ENCODE results near the gene KRT86.

Gene KRT86

DNA sequence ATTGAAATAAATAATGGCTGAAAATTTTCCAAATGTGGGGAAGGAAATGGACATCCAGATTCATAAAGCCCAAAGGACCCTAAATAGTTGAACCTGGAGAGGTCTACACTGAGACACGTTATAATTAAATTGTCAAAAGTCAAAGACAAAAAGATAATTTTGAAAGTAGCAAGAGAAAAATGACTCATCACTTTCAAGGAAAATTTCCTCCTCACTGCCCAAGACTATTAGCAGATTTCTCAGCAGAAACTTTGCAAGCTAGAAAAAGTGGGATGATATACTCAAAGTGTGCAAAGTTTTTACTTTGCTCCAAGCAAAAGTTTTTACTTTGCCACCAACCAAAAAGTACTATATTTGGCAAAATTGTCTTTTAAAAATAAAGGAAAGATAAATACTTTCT, 62.6 kb downstream of the KRT86 start:
- no peaks in the 10 kb centered on the region for H3K9me3 ChIP-seq (ENCODE audit: insufficient read depth, low read length)
- H3K9me2 ChIP-seq (replicated peaks; ENCODE audit: insufficient read depth, low read length): no peaks in the 10 kb centered on the region
- H3K27ac ChIP-seq (ENCODE audit: low read depth, low read length): no peak overlapping the region
- no peaks in the 10 kb centered on the region for H3K79me2 ChIP-seq (ENCODE audit: insufficient read depth, low read length)
- TF ChIP-seq, protein P1, sequence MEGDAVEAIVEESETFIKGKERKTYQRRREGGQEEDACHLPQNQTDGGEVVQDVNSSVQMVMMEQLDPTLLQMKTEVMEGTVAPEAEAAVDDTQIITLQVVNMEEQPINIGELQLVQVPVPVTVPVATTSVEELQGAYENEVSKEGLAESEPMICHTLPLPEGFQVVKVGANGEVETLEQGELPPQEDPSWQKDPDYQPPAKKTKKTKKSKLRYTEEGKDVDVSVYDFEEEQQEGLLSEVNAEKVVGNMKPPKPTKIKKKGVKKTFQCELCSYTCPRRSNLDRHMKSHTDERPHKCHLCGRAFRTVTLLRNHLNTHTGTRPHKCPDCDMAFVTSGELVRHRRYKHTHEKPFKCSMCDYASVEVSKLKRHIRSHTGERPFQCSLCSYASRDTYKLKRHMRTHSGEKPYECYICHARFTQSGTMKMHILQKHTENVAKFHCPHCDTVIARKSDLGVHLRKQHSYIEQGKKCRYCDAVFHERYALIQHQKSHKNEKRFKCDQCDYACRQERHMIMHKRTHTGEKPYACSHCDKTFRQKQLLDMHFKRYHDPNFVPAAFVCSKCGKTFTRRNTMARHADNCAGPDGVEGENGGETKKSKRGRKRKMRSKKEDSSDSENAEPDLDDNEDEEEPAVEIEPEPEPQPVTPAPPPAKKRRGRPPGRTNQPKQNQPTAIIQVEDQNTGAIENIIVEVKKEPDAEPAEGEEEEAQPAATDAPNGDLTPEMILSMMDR (IDR thresholded peaks at IDR 0.05; ENCODE audit: insufficient read depth, low read length, poor library complexity, severe bottlenecking): no peak
- no peak for TF ChIP-seq EZH2phosphoT487 (conservative IDR thresholded peaks at IDR 0.05; ENCODE audit: low read length)
- no peaks in the 10 kb centered on the region for H3F3A ChIP-seq (ENCODE audit: insufficient read depth)
- no peaks in the 10 kb centered on the region for H4K20me1 ChIP-seq (ENCODE audit: low read depth, low read length)
- H3K4me3 ChIP-seq (ENCODE audit: insufficient read depth, low read length, poor library complexity, severe bottlenecking): no peak overlapping the region
- no peak overlapping the region for H3K9ac ChIP-seq (ENCODE audit: low read length)
- no peak overlapping the region for H3K4me2 ChIP-seq (ENCODE audit: low read depth, low read length, poor library complexity, severe bottlenecking)
- H2AFZ ChIP-seq (ENCODE audit: low read depth, low read length, severe bottlenecking): no peak overlapping the region
- no peaks in the 10 kb centered on the region for H3K36me3 ChIP-seq (ENCODE audit: low read length)
- no peaks in the 10 kb centered on the region for H3K27me3 ChIP-seq (ENCODE audit: low read length)

DNA sequence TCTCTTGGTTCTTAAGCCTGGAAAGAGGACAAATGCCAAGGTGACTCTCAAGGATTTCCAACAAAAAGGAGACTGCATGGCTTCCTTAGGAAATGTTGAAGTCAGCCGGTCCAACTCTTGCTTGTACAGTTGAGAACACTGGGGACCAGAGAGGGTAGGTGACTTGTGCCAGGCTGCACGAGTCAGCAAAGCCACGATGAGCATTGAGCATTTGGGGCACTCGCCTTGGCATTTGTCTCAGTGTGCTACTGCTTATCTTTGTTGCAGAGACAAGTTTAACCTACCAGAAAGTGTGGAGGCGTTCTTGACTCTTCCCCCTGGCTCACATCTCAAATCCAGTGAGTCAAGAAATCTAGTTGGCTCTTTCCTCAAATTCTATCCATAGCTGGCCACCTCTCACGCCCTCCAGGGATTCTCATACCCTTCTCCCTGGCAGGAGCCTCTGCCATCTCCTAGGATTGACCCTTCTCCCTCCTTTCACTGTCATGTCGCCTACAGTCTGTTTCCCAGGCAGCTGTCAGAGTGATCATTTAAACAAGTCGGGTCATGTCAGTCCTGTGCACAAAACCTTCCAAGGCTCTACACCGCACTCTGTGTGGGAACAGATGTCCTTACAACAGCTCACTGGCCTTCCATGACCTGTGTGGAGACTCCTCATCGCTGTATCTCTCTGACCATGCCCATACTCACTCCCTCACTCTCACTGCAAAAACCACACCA, 64.0 kb downstream of the KRT86 start:
- no peaks in the 10 kb centered on the region for H3K9me2 ChIP-seq (replicated peaks; ENCODE audit: insufficient read depth, low read length)
- H3K27ac ChIP-seq (ENCODE audit: low read depth, low read length): no peak overlapping the region
- no peak overlapping the region for H2AFZ ChIP-seq (ENCODE audit: low read depth, low read length, severe bottlenecking)
- no peak overlapping the region for H3K4me3 ChIP-seq (ENCODE audit: insufficient read depth, low read length, poor library complexity, severe bottlenecking)
- TF ChIP-seq, protein P1 (IDR thresholded peaks at IDR 0.05; ENCODE audit: insufficient read depth, low read length, poor library complexity, severe bottlenecking): no peak
- TF ChIP-seq EZH2phosphoT487 (conservative IDR thresholded peaks at IDR 0.05; ENCODE audit: low read length): no peak
- no peak overlapping the region for H3K4me2 ChIP-seq (ENCODE audit: low read depth, low read length, poor library complexity, severe bottlenecking)
- no peaks in the 10 kb centered on the region for H3K27me3 ChIP-seq (ENCODE audit: low read length)
- no peaks in the 10 kb centered on the region for H3F3A ChIP-seq (ENCODE audit: insufficient read depth)
- H3K9ac ChIP-seq (ENCODE audit: low read length): no peak overlapping the region
- no peaks in the 10 kb centered on the region for H3K79me2 ChIP-seq (ENCODE audit: insufficient read depth, low read length)
- no peaks in the 10 kb centered on the region for H3K9me3 ChIP-seq (ENCODE audit: insufficient read depth, low read length)
- no peaks in the 10 kb centered on the region for H4K20me1 ChIP-seq (ENCODE audit: low read depth, low read length)
- H3K36me3 ChIP-seq (ENCODE audit: low read length): no peaks in the 10 kb centered on the region

DNA sequence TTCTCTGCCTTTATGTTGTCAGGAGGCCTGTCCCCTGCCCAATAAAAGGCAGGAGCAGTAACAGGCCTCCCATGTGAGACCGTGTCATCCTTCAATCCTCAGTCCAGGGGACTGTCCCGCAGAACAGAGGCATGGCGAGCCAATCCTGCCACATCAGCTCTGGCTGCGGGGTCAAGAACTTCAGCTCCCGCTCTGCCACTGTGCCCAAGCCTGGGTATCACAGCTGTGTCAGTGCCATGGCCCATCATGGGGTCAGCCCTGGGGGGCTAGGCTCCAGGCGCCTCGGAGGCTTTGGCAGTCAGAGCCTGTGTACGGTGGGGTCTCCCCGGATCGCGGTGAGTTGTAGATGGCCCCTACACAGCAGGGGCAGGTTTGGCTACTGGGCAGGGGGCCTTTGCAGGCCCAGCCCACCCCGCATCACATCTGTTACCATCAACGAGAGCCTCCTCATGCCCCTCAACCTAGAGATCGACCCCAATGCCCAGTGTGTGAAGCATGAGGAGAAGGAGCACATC, 66.7 kb downstream of the KRT86 start:
- no peaks in the 10 kb centered on the region for H3K79me2 ChIP-seq (ENCODE audit: insufficient read depth, low read length)
- no peaks in the 10 kb centered on the region for H3K36me3 ChIP-seq (ENCODE audit: low read length)
- TF ChIP-seq, protein P1 (IDR thresholded peaks at IDR 0.05; ENCODE audit: insufficient read depth, low read length, poor library complexity, severe bottlenecking): no peak
- TF ChIP-seq EZH2phosphoT487 (conservative IDR thresholded peaks at IDR 0.05; ENCODE audit: low read length): no peak
- no peak overlapping the region for H3K4me2 ChIP-seq (ENCODE audit: low read depth, low read length, poor library complexity, severe bottlenecking)
- H3F3A ChIP-seq (ENCODE audit: insufficient read depth): no peaks in the 10 kb centered on the region
- H3K27me3 ChIP-seq (ENCODE audit: low read length): no peaks in the 10 kb centered on the region
- H2AFZ ChIP-seq (ENCODE audit: low read depth, low read length, severe bottlenecking): no peak overlapping the region
- H3K9me3 ChIP-seq (ENCODE audit: insufficient read depth, low read length): no peaks in the 10 kb centered on the region
- no peak overlapping the region for H3K9ac ChIP-seq (ENCODE audit: low read length)
- no peak overlapping the region for H3K4me3 ChIP-seq (ENCODE audit: insufficient read depth, low read length, poor library complexity, severe bottlenecking)
- H3K9me2 ChIP-seq (replicated peaks; ENCODE audit: insufficient read depth, low read length): no peaks in the 10 kb centered on the region
- H4K20me1 ChIP-seq (ENCODE audit: low read depth, low read length): no peaks in the 10 kb centered on the region
- no peak overlapping the region for H3K27ac ChIP-seq (ENCODE audit: low read depth, low read length)

Data from SU-DHL-6 (cell line).